ENCODE measurements around the gene TNIP2.

- TF ChIP-seq TAF1 (IDR thresholded peaks at IDR 0.05; ENCODE audit: low read depth, low read length) (no peak), POLR2AphosphoS5 (IDR thresholded peaks at IDR 0.05; ENCODE audit: low read depth, low read length) (no peak), POLR2A (IDR thresholded peaks at IDR 0.05; ENCODE audit: low read depth, low read length) (no peak)
These were observed 34.5 kb downstream of the TNIP2 start for GRCh38 chr4:2721586-2721985.

Data from GM12891 (cell line).